ENCODE measurements around the gene CDK4.

CDK4 gene

DNA sequence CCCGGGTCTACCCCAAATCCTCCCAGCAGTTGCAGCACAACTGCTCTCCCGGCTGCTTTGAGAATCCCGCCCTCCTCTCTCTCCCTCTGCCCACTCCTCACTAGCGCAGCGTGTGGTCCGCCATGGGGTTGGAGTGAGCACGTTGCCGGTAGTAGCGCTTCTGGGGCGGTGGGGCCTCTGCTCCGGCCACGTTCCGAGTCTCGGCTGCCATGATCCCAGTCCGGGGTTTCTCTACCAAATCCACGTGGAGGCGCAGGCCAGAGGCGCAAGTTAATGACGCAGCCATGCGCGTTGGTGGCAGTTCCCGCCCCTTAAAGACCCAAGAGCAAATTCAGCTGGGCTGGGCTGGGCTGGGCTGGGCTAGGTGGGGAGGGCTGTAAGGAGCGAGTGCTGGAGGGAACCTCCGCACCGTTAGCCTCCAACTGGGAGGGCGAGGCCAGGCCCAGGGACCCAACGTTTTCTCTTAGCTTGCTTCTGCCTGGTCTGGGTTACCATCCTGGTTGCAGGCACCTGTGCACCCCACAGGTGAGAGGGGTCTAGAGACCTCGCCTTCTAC, 19.8 kb upstream of the CDK4 start, which contains the start of gene METTL1:
Gene METTL1 (minus strand): TSS at position 233 of the 556 bp plus-strand sequence. CDS start 22 bp downstream, at position 211.
- DNase-seq: peak; percentile 98

DNA sequence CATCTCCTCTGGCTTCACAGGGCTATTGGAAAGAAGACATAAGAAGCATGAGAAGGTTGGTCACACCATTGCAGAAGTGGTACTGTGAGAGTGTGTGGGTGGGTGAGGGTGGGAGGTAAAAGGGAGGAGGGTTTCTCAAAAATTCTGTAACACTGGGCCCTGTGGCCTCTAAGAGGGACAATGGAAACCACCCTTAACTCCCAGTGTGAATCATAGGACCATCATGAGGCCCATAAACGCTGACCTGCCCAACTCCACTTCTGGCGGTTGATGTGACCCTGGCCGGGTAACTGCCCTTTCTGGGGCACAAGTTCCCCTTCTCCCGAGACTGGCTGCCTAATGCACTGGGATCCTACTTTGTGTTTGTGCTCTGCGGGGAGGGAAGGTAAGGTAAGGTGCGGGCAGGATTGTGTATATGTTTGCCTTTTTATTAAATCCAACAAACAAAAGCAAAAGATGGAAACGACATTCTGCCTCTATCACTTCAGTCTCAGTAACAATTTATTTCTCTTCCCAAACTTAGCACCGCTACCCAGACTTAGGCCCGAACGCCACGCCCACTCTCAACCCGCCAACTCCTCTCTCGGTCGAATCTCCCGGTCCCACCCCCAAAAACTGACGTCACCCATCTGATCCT, 19.2 kb upstream of the CDK4 start:
- peak; percentile 96 for DNase-seq

DNA sequence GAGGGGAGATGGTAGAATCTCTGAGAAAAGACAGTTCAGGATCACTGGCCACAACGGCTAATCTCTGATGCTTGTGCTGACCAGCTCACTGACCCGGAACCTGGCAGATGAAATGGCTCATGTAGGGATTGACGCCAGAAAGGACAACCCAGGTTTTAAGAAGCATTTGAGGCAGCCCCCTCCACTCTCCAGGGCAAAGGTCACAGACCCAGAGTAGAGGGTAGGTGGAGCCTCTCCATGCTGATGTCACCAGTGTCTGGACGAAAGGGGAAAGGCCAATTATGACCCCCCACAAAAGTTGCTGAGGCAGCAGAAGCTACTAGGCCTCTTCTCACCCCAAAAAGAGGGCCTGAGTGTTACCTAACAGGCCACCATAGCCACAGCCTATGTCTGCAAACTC, 18.6 kb upstream of the CDK4 start:
- no peak for DNase-seq

DNA sequence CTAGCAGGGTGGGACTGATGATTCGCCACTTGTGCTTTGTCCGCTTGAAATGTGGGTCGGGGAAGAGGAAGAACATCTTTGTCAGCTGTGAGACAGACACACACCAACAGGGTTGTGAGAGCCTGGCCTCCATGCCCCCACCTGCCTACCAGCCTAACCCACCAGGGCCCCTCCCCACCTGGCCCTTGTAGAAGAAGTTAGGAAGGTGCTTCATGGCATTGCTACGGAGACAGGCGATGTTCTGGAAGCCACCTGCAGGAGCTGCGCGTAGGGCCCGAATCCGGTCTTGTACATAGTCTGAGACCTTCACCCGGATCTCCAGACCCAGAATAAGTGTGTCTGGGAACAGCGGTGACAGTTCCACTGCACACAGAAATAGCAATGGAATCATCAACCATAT, 17.5 kb upstream of the CDK4 start:
- no peak for DNase-seq

DNA sequence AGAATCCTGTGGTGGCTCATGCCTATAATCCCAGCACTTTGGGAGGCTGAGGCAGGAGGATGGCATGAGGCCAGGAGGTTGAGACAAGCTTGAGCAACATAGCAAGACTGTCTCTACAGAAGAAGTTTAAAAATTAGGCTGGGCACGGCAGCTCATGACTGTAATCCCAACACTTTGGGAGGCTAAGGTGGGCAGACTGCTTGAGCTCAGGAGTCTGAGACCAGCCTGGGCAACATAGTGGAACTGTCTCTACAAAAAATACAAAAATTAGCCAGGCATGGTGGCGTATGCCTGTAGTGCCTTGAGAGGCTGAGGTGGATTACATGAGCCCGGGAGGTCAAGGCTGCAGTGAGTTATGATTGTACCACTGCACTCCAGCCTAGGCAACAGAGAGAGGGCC, 15.8 kb upstream of the CDK4 start:
- DNase-seq: no peak

DNA sequence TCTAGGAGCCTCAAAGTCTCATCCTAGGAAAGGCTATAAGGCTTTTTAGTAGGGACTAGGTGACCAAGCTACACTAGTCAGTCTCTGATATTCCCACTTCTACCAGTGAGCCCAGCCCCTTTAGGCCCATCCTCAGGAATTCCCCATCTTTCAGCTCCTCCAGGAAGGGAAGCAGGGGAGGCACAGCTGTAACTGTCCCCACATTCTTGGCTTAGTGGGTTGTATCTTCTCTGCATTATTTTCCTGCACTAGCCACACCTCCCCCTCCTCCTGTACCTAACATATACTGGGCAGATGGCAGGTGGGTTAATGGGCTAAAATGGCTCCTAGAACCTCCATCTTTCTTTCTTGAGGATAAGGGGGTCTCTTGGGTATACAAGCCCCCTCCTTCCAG, 15.2 kb upstream of the CDK4 start:
- no peak for DNase-seq

DNA sequence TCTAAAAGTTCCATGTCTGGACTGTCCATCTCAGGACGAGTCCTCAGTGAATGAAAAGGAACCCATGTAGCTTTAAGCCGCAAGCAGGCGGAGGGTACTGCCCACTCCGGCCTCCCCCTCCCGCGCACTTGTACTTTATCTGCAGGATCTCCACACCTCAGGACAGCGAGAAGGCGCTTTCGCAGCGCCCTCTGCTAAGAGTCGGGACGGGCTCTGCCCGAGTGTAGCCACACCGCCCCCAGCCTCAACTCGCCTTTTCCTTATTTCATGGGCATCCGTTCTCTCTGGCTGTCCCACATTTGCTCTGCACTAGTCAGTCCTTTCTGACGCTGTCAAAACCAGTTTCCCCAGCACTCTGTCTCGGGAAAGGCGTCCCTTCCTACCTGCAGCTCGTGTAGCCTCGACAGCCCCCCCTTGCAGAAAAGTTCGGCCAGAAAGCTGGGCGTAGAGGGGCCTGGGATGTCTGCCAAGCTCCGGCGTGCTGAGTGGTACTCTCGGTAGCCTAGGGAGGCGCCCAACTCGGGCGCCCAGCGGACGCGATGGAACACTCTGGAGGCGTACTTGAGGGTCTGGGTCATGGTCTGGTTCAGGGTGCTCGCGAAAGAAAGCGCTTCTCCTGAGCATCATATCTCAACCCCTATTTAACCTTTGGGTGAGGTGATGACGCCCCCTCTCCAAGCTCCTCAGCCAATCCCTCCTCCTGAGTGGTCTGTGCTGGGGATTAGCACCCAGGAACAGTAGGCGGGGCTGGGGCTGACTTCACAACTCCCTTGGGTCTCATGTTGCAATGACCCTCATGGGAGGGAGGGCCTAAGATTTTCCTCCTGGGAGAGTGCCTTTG, 14.6 kb upstream of the CDK4 start, which contains the start of gene CYP27B1:
Gene CYP27B1 (minus strand): TSS at position 615 of the 841 bp plus-strand sequence. CDS start 37 bp downstream, at position 578.
- DNase-seq: peak; percentile 48

DNA sequence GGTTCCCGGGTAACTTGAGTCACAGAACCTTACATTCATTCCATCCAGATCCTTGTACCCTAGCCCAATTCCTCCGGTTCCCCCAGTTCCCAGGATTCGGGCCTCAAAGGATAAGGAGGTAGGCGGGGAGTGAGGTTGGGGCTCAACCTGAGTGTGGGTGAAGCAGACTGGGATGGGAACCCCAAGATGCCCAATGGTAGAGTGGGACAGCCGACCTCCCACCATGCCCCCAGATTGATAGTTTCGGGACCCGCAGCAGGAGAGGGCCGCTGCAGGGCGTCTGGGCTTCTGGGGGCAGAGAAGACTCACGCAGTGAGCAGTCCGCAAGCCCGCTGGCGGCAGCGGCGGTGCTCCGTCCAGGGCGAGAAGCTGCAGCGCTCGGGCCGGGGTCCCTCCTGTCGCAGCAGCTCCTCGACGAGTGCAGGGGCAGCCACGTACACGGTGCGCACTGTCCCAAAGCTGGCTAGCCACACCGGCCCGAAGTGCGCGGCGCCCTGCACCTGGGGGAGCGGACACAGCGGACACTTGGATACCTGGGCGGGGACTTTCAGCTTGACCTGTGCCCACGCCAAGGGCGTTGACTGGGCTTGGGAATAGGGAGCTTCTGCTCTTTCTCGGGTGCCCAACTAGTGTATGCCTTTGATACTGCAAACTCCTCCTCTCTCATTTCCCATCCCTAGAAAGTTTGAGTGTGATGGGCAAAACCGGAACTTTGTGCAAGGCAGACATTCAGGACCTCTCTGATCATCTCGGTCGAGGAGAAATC, 13.8 kb upstream of the CDK4 start:
- no peak for DNase-seq

DNA sequence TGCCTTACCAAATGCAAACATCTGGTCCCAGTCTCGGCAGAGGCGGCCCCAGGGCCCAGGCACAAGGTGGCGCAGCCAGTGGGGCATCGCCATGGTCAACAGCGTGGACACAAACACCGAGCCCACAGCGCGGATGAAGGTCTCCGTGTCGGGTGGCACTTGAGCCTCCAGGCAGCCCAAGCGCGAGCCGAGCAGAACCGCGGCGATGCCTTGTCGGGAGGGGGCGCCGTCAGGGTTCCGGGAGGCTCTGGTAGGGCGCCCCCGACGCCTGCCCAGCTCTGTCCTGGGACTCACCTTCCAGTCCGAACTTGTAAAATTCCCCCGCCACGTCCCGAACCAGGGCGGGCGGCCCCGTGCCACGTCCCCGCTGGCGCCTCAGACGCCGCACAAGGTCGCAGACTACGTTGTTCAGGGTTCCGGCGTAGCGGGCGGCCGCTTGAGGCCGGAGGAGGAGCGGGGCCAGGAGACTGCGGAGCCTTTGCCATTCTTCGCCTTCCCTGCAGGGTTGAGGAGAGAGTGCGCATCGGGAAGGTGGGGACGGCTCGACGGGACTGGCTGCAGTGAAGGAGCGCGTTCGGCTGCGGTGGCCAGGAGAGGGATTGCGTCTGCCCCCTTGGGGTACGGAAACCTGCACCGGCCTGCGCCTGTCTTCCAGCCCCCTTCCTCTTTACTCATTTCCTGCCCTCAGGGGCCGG, 13.0 kb upstream of the CDK4 start:
- no peak for DNase-seq

DNA sequence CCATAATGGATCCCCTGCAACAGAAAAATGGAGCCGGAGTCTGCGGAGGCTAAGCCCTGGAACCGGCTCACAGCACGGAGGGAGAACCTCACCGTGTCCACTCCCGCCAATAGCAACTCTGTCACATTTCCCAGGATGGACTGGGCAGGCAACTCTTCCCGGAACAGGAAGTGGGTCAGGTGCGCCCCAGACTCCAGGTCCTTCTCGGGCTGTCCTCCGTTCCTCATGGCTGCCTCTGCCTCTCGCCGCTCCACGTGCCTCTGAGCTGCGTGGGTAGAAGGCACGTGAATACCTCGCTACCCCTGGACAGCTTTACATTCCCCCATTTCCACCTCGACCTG, 12.5 kb upstream of the CDK4 start:
- no peak for DNase-seq

DNA sequence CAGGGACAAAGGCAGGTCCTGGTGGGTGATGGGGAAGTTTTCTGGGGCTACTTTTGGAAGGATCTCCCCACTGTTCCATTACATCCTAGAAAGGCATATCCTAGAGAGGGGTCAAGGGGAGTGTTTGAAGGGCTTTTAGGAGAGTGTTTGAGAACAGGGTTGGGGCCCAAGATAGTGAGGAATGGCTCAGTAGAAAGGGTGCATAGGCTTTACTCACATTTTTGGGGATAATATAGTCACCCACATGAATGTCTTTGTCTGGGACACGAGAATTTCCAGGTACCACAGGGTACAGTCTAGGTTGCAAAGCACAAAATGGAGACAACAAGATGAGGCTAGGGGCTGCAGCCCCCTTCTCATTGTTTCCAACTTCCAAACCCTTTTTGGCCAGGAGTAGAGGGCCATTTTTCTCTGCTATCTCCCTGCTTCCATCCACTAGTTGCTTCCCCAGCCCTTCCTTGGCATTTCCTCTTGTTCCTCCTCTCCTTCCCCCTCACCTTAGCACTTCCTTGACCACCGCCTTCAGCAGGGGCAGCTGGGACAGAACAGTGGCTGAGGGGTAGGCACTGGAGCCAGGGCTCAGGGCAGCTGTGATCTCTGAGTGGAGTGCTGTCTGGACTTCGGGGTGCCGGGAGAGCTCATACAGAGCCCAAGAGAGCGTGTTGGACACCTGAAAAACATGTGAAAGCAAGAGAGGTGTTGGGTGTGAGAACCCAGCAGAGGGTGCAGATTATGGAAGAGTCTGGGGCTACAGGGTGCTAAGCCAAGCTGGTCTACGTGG, 12.0 kb upstream of the CDK4 start:
- no peak for DNase-seq

DNA sequence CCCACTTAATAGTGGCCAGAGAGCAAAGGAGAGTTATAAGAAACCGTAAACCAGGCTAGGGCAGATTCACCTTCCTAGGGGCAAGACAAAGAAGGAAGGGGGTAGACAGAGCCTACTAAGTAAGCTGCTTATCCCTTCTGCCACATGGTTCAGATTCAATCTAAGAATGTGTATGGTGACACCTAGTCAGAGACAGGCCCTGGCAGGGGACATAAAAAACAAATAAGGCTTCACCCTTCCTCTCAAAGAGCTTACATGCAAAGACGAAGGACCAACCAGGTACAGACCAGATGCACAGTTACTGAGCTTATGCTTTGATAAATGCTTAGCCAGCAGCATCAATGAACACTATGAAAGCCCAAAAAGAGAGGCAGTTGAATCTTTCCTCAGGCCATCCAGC, 10.4 kb upstream of the CDK4 start:
- DNase-seq: no peak

DNA sequence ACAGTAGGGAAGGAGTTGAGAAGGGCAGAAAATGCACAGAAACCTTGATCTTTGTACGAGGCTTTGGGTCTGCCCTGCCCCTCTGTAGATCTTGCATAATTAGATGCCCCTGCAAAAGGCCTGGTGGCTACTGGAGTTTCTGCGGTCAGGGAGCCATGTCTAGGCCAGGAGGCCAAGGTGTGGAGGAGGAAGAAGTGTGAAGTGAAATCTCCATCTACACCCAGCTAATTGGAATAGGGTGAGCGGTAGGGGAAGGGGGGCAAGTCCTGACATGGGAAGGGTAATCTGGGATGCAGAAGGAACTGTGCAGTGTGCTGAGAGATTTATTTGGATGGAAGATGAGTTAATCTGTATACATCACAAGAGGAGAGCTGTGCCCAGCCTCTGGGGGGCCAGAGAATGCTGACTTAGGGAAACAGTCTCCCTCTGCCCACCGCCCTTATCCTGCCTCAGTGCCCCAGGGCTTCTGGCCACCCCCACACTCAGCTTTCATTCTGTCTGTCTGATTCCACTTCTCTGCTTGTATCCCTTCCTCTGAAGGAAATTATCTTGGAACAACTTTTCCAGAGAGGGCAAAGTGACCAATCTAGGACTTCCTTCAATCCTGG, 9.4 kb upstream of the CDK4 start:
- no peak for DNase-seq

DNA sequence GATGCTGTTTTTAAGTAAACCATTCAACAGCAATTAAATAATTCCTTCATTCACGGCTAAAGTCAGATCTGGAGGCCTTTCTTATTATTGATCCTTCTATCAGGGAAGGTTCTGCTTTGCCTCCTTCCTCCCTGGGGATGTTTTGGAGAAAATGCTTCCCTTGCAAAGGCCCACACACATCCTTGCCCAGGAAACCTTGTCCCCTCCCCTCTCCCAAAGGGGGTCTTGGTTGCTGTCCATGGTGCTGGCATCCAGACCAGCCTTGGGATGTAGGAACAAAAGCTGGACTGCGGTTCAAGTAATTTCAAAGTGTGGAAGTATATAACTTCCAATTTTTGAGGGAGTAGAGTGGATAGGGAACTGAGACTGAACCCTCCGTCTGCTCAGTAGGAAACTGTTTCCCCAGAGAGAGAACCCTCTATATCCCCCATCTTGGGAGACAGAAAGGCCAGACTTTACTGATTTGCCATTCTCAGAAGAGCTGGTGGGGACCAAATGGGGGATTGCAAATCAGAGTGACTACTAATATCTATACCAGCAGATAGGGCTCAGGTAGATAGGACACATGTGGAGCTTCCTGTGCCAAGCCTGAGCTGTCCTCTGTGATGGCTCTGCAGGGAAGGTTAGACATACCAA, 8.4 kb upstream of the CDK4 start:
- DNase-seq: no peak

DNA sequence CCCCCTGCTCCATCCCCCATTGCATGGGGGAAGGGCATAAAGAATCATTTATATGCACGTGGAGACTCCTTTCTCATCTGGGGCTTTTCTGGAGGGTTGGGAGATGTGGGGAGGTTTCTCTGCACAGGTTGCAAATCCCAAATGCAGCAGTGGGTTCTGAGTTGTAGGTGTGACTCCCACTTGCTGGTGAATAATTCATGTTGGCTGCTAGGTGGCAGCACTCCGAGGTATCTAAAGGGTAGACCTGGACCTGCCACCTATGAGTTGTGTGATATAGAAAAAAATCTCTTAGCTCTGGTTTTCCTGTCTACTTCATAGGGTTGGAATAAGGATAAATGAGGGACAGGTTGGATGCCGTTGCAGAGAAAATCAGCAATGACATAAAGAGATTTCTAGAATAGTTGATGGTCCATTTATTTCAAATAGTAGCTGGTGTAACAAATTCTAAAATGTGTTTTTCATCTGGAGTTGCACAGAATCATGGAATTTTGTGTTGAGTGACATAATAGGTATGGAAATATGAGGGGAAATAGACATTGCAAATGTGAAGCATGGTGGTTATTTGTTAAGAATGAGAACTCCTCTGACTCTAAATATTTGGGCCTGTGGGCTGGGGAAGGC, 7.4 kb upstream of the CDK4 start:
- no peak for DNase-seq

DNA sequence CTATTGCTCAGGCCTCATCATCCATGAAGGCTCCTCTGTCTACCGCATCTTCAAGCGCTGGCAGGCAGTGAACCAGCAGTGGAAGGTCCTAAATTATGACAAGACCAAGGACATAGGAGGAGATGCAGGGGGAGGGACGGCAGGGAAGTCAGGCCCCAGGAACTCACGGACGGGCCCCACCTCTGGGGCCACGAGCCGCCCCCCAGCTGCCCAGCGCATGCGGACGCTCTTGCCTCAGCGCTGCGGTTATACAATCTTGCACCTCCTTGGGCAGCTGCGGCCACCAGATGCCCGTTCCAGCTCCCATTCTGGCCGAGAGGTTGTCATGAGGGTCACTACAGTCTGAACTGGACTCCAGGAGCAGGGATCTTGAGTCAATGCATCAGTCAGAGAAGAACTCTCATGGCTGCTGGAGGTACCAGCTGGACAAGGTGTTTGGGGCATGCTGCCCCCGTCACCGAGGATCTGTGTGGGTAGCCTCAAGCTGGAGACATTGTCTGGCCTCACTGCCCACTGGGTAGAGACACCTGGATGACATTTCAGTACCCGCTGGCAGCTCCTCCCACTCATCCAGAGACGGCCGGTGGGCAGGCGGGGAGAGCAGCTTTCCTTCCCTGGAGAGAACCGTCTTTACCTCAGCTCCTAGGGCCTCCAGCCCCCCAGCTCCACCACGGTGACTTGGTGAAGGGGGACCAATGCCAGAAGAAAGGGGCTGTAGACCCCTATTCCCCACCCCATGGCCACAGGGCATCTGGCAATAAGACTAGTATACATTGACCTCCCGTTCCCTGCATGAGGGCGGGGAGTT, 6.6 kb upstream of the CDK4 start:
- no peak for DNase-seq

DNA sequence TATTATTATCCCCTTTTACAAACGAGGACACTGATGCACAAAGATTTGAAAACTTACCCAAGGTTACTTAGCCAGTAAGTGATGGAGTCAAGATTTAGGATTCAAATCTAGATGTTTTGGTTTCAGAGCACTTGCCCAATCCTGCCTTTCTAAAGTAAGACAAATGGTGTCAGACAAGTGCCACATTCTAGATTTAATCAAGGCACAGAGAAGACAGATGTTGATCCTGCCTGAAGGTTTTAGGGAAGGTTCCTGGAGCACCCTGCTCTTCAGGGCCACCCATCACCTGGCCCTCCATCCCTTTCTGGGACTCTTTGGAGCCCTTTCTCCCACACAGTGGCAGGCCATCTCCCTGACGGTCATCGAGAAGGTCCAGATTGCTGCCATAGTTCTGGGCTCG, 5.7 kb upstream of the CDK4 start:
- DNase-seq: no peak

DNA sequence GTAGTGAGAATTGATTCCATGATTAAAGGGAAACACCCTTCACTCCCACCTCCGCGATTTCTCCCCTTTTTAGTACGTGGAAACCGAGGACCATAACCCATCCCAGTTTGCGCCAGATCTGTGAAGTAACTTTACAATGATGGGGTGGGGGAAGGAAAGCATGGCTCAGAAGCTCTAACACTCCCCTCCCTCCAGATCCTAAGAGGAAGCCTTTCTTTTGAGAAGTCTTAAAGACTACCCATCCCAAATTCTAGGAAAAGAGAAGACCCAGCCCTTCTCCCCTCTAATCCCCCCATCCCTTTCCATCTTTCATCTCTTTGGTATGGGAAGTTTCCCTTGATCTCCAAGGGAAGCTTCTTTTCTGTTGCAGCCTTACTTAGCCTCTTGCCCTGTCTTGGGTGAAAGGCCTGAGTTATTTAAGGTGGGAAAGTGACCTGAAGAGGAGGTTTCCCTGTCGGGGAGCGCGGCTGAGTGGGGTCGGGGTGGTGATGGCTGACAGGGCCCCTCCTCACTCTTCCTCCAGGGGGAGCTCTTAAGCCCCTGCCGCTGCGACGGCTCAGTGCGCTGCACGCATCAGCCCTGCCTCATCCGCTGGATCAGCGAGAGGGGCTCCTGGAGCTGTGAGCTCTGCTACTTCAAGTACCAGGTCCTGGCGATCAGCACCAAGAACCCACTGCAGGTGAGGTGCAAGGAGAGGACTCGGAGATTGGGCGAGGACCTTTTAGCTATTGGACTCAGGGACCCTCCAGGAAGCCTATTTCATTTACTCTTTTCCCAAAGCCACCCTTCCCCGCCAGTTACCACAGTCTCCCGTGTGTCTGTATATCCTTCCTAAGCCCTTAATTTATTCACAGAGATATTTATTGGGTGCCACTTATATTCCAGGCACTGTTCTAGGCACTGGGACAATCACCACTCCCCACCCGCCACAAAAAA, 4.6 kb upstream of the CDK4 start:
- DNase-seq: no peak

All from right hindlimb (tissue), 1 donor.